ENCODE results near the gene OR6X1. TPM values are rescaled to one million over a fixed set of nuclear protein-coding genes. Genes with fewer than 3 reads are reported as not detected.

OR6X1 gene
- total and polyA plus RNA-seq, 2 of the 8 experiments (the other 6 are each of a cell fraction or from before 2014, with no cell fraction given): not detected

- H2BK5ac ChIP-seq (ENCODE audit: low read depth, low read length): no peak overlapping the region
- H3K79me2 ChIP-seq (ENCODE audit: control insufficient read depth in 1 of 2, insufficient read depth in 2 of 2, low read length in 2 of 2): no peaks in the 10 kb centered on the region
- H2BK120ac ChIP-seq (replicated peaks; ENCODE audit: low read depth, low read length): no peak overlapping the region
- H3K9me3 ChIP-seq (ENCODE audit: insufficient read depth in 2 of 2, low read depth in 1 of 2, low read length in 1 of 2): peaks cover 12 to 14% of the 10 kb centered on the region in 2 experiments
- H4K5ac ChIP-seq (ENCODE audit: insufficient read length, low read depth, low read length): no peak overlapping the region
- no peak overlapping the region for H2AFZ ChIP-seq (ENCODE audit: low read length)
- H3K27ac ChIP-seq (ENCODE audit: low read depth, low read length): no peak overlapping the region
- no peak overlapping the region for H3K4me3 ChIP-seq (ENCODE audit: extremely low read depth in 1 of 4, insufficient read depth in 2 of 4, low read depth in 3 of 4, low read length in 4 of 4)
- H2BK12ac ChIP-seq (ENCODE audit: low read depth, low read length): no peak overlapping the region
- H3K14ac ChIP-seq (ENCODE audit: insufficient read length): no peak overlapping the region
- TF ChIP-seq CEBPB (IDR thresholded peaks at IDR 0.05; ENCODE audit: low read depth, low read length): no peak
- no peak for TF ChIP-seq RNF2 (IDR thresholded peaks at IDR 0.05; ENCODE audit: borderline replicate concordance, low read depth, low read length, missing control alignments, poor library complexity, severe bottlenecking)
- TF ChIP-seq SRF (IDR thresholded peaks at IDR 0.05; ENCODE audit: low read depth, low read length): no peak
- TF ChIP-seq RAD21 (IDR thresholded peaks at IDR 0.05 in 1 of 2, conservative IDR thresholded peaks at IDR 0.05 in 1 of 2; ENCODE audit: low read depth in 2 of 2, low read length in 2 of 2): no peak
- no peak for TF ChIP-seq KDM4A (IDR thresholded peaks at IDR 0.05; ENCODE audit: low read depth, low read length, severe bottlenecking)
- H3K23me2 ChIP-seq (ENCODE audit: low read depth, low read length): no peaks in the 10 kb centered on the region
- H3K4me1 ChIP-seq (replicated peaks in 1 of 4; ENCODE audit: control insufficient read depth in 3 of 4, insufficient read depth in 4 of 4, low read length in 3 of 4): no peaks in the 10 kb centered on the region
- FAIRE-seq (no peak), DNase-seq (ENCODE audit: low read depth in 1 of 2, low spot score in 2 of 2) (no peak)
- H3K18ac ChIP-seq (ENCODE audit: extremely low read depth, low read length): no peak overlapping the region
- no peaks in the 10 kb centered on the region for H4K20me1 ChIP-seq (replicated peaks in 1 of 2; ENCODE audit: control insufficient read depth in 1 of 2, insufficient read depth in 2 of 2, low read length in 2 of 2)
- peaks cover 0 to 7% (median 3%) of the 10 kb centered on the region in 4 experiments; a peak in 2 of 8 replicates for H3K36me3 ChIP-seq (ENCODE audit: control insufficient read depth in 2 of 4, insufficient read depth in 4 of 4, low read length in 3 of 4)
- no peak overlapping the region for H2BK20ac ChIP-seq (ENCODE audit: low read length)
- WGBS, 2 experiments (ENCODE audit: extremely low coverage in 1 of 2, insufficient coverage in 1 of 2, insufficient read length in 1 of 2, insufficient replicate concordance in 2 of 2, low coverage in 1 of 2, low lambda C conversion rate in 2 of 2, missing lambda C conversion rate in 1 of 2): 90% methylated on average over 3 of the region's 3 CpGs; no CpG with 5 or more reads in 1 of the 2 experiments
- no peak overlapping the region for H3K9ac ChIP-seq (replicated peaks in 1 of 4; ENCODE audit: extremely low read depth in 1 of 4, low read depth in 3 of 4, low read length in 3 of 4)
- no peak overlapping the region for H3K56ac ChIP-seq (replicated peaks; ENCODE audit: insufficient read length, low read depth, low read length)
- no peak overlapping the region for H3K4ac ChIP-seq (replicated peaks; ENCODE audit: insufficient read length, low read depth, low read length)
- no peak overlapping the region for H3K23ac ChIP-seq (ENCODE audit: insufficient read length)
- no peak overlapping the region for H4K8ac ChIP-seq (ENCODE audit: extremely low read depth, insufficient read depth, low read length)
- H4K91ac ChIP-seq (replicated peaks; ENCODE audit: insufficient read length, low read length): no peak overlapping the region
- no peak overlapping the region for H2AK5ac ChIP-seq (ENCODE audit: low read depth, low read length)
- POLR2A ChIA-PET (ENCODE audit: partially characterized antibody): no interaction called here
- H2BK15ac ChIP-seq (ENCODE audit: low read length): no peak overlapping the region
- no peak overlapping the region for H3K4me2 ChIP-seq (ENCODE audit: insufficient read depth in 1 of 2, low read depth in 2 of 2, low read length in 2 of 2)
- H3K27me3 ChIP-seq (replicated peaks in 1 of 4; ENCODE audit: control insufficient read depth in 3 of 4, extremely low read depth in 1 of 4, insufficient read depth in 3 of 4, low read length in 3 of 4): no peaks in the 10 kb centered on the region
- CTCF ChIA-PET (ENCODE audit: partially characterized antibody): interaction anchor here (1.1 to 1.4 kb wide), 2 partner anchors 47 to 314 kb away, joined by 3 read pairs; no protein-coding TSS in a partner anchor
- H3K79me1 ChIP-seq (ENCODE audit: low read depth, low read length): no peaks in the 10 kb centered on the region
Observed at GRCh38 chr11:123757976-123758375, 3.7 kb upstream of the OR6X1 start.
